Endothelial cell (in vitro differentiated cells): ENCODE results near the gene MAML2. TPM values are rescaled to one million over a fixed set of nuclear protein-coding genes. Genes with fewer than 3 reads are reported as not detected.

Experiments
- DNase-seq: peaks from one replicate; pipeline ENCODE4 v3.0.0; 2021; ENCODE audit warnings: low spot score
- H3K27ac Mint-ChIP-seq: one replicate; pipeline ENCODE4 v1.8.0; 2021; ENCODE audit warnings: mixed read lengths, inconsistent platforms; ENCODE audit not compliant: unreplicated experiment
- H3K27me3 Mint-ChIP-seq: one replicate; pipeline ENCODE4 v1.8.0; 2021; ENCODE audit warnings: mild to moderate bottlenecking, moderate library complexity, mixed read lengths, inconsistent platforms; ENCODE audit not compliant: unreplicated experiment
- H3K36me3 Mint-ChIP-seq: one replicate; pipeline ENCODE4 v1.8.0; 2021; ENCODE audit warnings: mild to moderate bottlenecking, low read depth, mixed read lengths, inconsistent platforms; ENCODE audit not compliant: unreplicated experiment
- H3K4me1 Mint-ChIP-seq: one replicate; pipeline ENCODE4 v1.8.0; 2021; ENCODE audit warnings: mild to moderate bottlenecking, mixed read lengths, inconsistent platforms; ENCODE audit not compliant: unreplicated experiment
- H3K4me3 Mint-ChIP-seq: one replicate; pipeline ENCODE4 v1.8.0; 2021; ENCODE audit warnings: mild to moderate bottlenecking, mixed read lengths, inconsistent platforms; ENCODE audit not compliant: unreplicated experiment
- H3K9me3 Mint-ChIP-seq: one replicate; pipeline ENCODE4 v1.8.0; 2021; ENCODE audit warnings: mixed read lengths, inconsistent platforms; ENCODE audit not compliant: unreplicated experiment
- total RNA-seq: library from RNA; stranded (reverse); fragmentation: NEBNext Ultra II Directional; extraction: Animal tissue kit (Norgen Biotek cat#: 25700); gene quantifications from one replicate; pipeline ENCODE4 v1.2.1, GENCODE V29; 2021; ENCODE audit not compliant: unreplicated experiment
- TF ChIP-seq, protein P1 (sequence below): fragments of 200-600 bp; sonication (generic); IDR thresholded peaks from one replicate; pipeline ENCODE4 v1.5.0; 2021; ENCODE audit warnings: antibody characterized with exemption; ENCODE audit not compliant: unreplicated experiment

MAML2 gene
- total RNA-seq, 1 donor from 2014 or later = 6.2 TPM

DNA sequence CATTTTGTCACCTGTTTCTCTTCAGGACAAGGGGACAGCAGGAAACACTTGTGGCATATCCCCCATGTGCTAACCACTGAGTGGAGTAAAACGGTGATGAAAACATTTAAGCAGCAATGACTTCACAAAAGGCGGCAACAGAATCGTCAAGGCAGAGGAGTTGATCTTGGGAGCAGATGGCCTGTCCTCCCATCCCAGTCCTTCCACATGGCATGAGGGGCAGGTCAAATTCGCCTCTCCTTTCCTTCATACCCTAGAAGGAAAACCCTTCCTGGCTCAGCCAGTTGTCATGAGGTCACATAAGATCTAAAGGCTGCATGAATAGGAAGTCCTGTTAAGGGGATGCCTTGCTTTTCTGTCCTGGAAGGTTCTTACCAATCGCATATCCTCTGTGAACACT, 169.1 kb downstream of the MAML2 start:
- Mint-ChIP-seq H3K4me1 (peaks cover 30% of the 10 kb centered on the region), H3K27me3 (peaks cover 8% of the 10 kb centered on the region), H3K36me3 (no peaks in the 10 kb centered on the region), H3K9me3 (no peaks in the 10 kb centered on the region), H3K27ac (peak overlapping the region; percentile 54), H3K4me3 (no peak overlapping the region)
- TF ChIP-seq, protein P1, sequence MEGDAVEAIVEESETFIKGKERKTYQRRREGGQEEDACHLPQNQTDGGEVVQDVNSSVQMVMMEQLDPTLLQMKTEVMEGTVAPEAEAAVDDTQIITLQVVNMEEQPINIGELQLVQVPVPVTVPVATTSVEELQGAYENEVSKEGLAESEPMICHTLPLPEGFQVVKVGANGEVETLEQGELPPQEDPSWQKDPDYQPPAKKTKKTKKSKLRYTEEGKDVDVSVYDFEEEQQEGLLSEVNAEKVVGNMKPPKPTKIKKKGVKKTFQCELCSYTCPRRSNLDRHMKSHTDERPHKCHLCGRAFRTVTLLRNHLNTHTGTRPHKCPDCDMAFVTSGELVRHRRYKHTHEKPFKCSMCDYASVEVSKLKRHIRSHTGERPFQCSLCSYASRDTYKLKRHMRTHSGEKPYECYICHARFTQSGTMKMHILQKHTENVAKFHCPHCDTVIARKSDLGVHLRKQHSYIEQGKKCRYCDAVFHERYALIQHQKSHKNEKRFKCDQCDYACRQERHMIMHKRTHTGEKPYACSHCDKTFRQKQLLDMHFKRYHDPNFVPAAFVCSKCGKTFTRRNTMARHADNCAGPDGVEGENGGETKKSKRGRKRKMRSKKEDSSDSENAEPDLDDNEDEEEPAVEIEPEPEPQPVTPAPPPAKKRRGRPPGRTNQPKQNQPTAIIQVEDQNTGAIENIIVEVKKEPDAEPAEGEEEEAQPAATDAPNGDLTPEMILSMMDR = no peak
- no peak for DNase-seq

DNA sequence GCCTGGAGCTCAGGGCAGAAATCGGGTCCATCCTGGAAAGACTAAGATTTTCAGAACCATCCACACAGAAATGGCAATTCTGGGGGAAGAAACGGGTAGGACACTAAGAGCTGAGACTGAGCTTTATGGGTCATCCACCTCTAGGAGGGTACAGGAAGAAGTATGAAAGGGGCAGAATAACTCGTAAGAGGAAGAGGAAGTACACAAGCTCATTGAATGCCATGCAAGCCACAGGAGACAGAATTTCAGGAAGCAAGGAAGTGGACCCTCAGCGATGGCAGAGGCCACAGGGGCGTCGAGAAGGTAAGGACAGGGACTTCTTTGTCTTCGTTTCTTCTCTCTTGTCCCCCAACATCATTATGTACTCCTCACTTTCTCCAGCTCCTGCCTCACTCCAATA, 169.6 kb downstream of the MAML2 start:
- no peaks in the 10 kb centered on the region for H3K36me3 Mint-ChIP-seq
- no peaks in the 10 kb centered on the region for H3K9me3 Mint-ChIP-seq
- TF ChIP-seq, protein P1 = no peak
- DNase-seq = no peak
- no peak overlapping the region for H3K4me3 Mint-ChIP-seq
- H3K27me3 Mint-ChIP-seq = peaks cover 8% of the 10 kb centered on the region
- peak overlapping the region; percentile 54 for H3K27ac Mint-ChIP-seq
- peaks cover 25% of the 10 kb centered on the region for H3K4me1 Mint-ChIP-seq

DNA sequence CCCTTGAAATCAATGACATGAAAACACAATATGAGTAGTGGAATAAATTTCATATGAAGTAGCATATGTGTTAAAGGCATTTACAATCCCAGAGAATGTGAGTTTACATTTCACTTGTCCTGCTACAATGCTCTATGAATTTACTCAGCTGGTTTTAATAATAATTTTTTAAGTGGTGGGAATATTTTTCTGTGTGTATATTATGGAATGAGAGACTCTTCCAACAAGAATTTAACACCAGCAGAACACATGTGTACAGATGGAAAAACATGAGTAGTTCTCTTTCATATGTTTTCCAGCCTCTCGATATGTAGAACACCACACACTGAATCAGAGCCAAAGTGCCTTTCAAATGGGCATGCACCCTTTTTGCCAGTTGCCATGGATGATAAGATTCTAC, 170.4 kb downstream of the MAML2 start:
- DNase-seq = no peak
- H3K36me3 Mint-ChIP-seq = no peaks in the 10 kb centered on the region
- TF ChIP-seq, protein P1 = no peak
- peak overlapping the region; percentile 27 for H3K27ac Mint-ChIP-seq
- no peak overlapping the region for H3K4me3 Mint-ChIP-seq
- H3K9me3 Mint-ChIP-seq = no peaks in the 10 kb centered on the region
- H3K27me3 Mint-ChIP-seq = peaks cover 8% of the 10 kb centered on the region
- peaks cover 17% of the 10 kb centered on the region for H3K4me1 Mint-ChIP-seq

DNA sequence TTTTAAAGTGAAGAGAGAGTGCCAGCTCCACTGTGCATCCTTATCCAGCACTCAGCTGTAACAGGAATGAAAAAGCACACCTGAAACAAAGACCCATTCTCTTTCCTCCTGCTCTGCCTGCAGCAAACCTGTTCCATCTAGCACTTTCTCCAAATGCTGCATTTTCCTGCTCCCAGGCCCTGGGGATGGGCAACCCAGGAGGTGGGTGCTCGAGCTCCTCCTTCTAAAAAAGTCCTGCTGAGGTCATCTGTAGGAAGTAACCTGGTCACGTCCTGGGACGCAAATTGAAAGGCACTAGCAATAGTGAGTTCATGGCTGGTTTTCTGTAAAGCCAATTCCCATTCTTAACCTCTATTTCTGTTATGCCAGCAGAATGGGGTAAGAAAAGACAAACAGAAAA, 173.7 kb downstream of the MAML2 start:
- TF ChIP-seq, protein P1 = no peak
- Mint-ChIP-seq H3K4me3 (no peak overlapping the region), H3K27ac (no peak overlapping the region), H3K27me3 (peaks cover 8% of the 10 kb centered on the region), H3K9me3 (no peaks in the 10 kb centered on the region), H3K4me1 (peaks cover 19% of the 10 kb centered on the region), H3K36me3 (no peaks in the 10 kb centered on the region)
- DNase-seq = no peak

DNA sequence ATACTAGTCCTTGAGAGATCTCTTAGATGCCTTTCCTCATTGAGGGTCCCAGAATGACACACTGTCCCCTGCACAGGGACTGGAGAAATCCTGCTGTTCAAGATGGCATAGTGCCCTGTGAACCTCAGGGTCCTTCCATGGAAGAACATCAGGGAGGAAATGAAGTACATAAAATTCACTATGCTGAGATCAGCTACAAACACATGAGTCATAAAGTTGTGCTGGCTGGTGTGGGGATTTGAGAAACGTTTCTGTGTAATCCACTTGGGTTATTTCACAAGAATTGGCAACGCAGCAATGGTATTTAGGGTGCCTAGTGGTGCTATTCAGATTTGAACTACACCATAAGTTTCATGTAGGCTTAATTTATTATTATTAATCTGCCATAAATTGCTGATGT, 174.4 kb downstream of the MAML2 start:
- no peak overlapping the region for H3K27ac Mint-ChIP-seq
- H3K4me3 Mint-ChIP-seq = no peak overlapping the region
- TF ChIP-seq, protein P1 = no peak
- no peaks in the 10 kb centered on the region for H3K9me3 Mint-ChIP-seq
- DNase-seq = no peak
- H3K36me3 Mint-ChIP-seq = no peaks in the 10 kb centered on the region
- H3K27me3 Mint-ChIP-seq = peaks cover 6% of the 10 kb centered on the region
- H3K4me1 Mint-ChIP-seq = peaks cover 13% of the 10 kb centered on the region
